Stomach (tissue), 4 donors: Measurements from ENCODE around the gene IL16.

Source experiments
- CTCF ChIP-seq, 7 experiments: fragments of 450-650 bp in 4 of 7; fragments of 200-600 bp in 3 of 7; sonication (generic) in 3 of 7; IDR thresholded peaks; one replicate each; pipeline ENCODE4 v1.5.1; 2016 to 2019; ENCODE audit warnings: antibody characterized with exemption in 7 of 7, control low read depth in 2 of 7, mild to moderate bottlenecking in 1 of 7
- POLR2A ChIP-seq, 4 donors: fragments of 450-650 bp; IDR thresholded peaks; one replicate each; pipeline ENCODE4 v1.6.1; 2016; ENCODE audit warnings: antibody characterized with exemption in 4 of 4, control low read depth in 2 of 4, mild to moderate bottlenecking in 1 of 4, moderate library complexity in 1 of 4
- POLR2AphosphoS5 ChIP-seq, 3 donors: sonication (generic); formaldehyde crosslinking; IDR thresholded peaks; one replicate each; pipeline ENCODE4 v1.6.1; 2016; ENCODE audit warnings: antibody characterized with exemption in 3 of 3

GRCh38 chr15:81294516-81294880 is 97.8 kb downstream of the IL16 start:
- no peak for TF ChIP-seq CTCF (IDR thresholded peaks at IDR 0.05)
- TF ChIP-seq POLR2A (IDR thresholded peaks at IDR 0.05), result no peak
- TF ChIP-seq POLR2AphosphoS5 (IDR thresholded peaks at IDR 0.05), result no peak
